GM12892 (cell line): ENCODE results near the gene TMEM132A.
A peak's percentile ranks its signal among the peaks of the same experiment; 100 is the strongest.

ENCODE experiments used
- DNase-seq: peaks from one replicate; pipeline ENCODE4 v3.0.0; 2011; ENCODE audit not compliant: insufficient read length
- FAIRE-seq: peaks from 2 replicates; lab custom pipeline; 2011; peaks lifted over from hg19 to GRCh38; lab: Jason Lieb, UNC
- POLR2A ChIP-seq: IDR thresholded peaks from 2 replicates; pipeline ENCODE4 v1.6.1; 2011; ENCODE audit warnings: low read depth, low read length, control low read depth
- POLR2AphosphoS5 ChIP-seq: IDR thresholded peaks from 2 replicates; pipeline ENCODE4 v1.6.1; 2011; ENCODE audit warnings: low read depth, low read length, control low read depth
- TAF1 ChIP-seq: IDR thresholded peaks from 2 replicates; pipeline ENCODE4 v1.6.1; 2011; ENCODE audit warnings: low read depth, mild to moderate bottlenecking, control low read depth, low read length, borderline replicate concordance

The TMEM132A gene

DNA sequence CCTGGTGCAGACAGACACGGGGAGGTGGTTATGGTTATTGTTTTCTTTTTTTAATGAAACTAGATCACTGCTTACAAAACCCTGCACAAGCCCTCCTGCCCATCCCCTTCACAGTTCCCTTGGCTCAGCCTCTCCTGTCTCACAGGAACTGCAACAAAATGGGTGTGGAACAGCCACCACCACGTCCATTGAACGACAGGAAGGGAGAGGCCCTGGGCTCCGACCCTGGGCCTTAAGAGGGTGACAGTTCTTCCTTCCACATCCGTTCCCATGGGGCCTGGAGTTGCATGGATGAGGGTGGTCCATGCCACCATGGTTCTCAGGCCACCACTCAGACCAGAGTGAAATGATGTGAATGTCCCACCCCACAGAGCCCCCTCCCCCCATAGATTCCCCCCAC, 33.6 kb upstream of the TMEM132A start:
- TF ChIP-seq POLR2A (peak; percentile 27; the same call in 1 of the 2 replicates), TAF1 (no peak), POLR2AphosphoS5 (no peak)
- DNase-seq: no peak
- no peak for FAIRE-seq

DNA sequence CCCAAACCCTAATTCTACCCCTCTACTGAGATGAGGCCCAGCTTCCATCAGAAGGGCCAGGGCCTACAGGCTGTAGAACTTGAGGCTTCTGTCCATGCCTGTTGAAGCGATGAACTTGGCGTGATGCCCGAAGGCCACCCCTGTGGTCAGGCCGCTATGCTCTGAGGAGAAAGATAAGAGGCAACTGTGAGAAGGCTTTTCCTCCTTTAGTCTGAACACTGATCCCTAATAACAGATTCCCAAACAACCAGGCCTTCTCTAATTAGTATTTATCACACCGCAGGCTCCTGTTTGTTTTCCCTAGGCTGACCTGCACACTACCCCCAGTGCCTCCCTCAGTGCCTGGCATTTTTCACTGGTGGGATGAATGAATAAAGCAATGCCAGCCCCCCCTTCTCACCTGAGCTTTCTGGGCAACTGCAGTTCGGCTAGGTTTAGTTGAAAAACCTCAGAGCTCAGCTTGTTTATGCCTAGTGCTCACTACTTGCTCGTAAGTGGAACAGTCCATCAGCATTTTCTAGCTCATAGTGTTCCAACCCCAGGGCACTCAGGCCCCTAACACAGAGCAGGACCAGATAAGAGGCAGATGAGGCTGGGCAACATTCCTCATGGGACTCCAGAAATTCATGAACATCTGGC, 33.0 kb upstream of the TMEM132A start:
- DNase-seq: no peak
- FAIRE-seq: no peak
- TF ChIP-seq POLR2A: no peak
- TF ChIP-seq TAF1: no peak
- TF ChIP-seq POLR2AphosphoS5: no peak

DNA sequence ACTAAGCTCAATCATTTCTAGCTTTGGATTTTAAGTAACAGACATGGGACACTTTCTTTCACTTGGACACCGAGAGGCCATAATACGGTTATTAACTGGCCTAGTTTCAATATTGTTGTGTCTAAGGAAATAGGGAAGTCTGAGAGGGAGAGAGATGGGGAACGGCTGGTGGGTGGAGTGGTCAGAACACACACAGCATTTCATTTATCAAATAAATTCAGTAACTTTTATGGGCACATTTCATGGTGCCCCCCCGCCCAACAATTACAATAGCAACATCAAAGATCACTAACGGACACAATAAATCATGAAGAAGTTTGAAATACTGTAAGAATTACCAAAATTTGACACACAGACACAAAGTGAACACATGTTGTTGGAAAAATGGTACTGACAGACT, 28.6 kb upstream of the TMEM132A start:
- no peak for FAIRE-seq
- TF ChIP-seq POLR2AphosphoS5 (no peak), TAF1 (no peak), POLR2A (no peak)
- no peak for DNase-seq

DNA sequence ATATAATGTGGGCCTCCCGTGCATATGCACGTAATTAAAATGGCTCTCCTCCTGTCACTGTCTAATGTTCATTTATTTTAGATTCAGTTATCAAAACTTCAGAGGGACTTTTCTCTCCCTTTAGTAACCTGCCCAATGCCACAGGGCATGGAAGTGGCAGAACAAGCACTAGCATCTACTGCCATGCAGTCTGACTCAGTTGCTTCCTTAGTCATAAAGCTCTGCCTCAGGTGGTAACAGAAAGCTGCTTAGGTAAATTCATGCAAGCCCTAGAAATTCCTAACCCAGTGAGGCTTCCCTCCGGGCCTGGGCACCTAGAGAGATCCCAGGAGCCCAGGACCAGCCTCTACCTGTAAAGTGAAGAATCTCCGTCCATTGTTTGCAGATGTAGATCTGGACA, 26.8 kb upstream of the TMEM132A start:
- no peak for FAIRE-seq
- no peak for DNase-seq
- no peak for TF ChIP-seq TAF1
- TF ChIP-seq POLR2A: no peak
- TF ChIP-seq POLR2AphosphoS5: no peak

DNA sequence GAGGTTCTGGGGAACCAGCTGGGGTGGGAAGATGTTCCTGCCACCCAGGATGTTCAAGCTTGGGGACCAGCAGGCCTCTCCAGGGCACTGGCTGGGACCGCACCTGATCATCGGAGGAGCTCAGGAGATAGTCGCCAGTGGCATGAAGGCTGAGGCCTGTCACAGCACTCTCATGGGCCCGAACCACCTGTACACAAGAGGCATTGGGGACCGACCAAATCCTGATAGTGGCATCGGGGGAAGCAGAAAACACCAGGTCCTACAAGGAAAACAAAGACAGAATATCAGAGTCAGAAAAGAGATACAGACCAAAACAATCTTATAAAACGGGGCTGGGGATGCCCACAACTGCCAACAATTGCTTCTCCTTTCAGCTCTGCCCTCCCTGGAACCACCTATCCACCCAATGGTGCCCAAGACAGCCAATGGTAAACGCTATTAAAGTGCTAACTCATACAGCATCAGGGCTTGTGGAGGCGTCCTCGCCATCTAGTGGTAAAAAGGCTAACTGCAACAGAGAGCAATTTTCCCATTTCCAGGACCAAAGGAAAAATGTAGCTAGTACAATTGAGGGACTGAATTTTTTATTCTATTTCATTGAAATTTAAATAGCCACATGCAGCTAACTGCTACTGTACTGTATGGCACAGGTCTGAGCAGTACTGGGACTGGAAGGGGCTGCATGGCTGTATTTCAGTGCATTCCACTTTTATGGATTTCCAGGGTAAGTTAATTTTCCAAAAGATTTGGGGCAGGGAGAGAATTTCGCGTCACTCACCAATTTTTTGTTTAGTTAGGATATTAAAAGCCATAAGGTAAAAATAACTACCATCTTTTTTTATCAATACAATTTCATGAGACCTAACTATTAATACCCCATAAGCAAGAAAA, 25.0 kb upstream of the TMEM132A start:
- FAIRE-seq (peak; percentile 84), DNase-seq (no peak)

DNA sequence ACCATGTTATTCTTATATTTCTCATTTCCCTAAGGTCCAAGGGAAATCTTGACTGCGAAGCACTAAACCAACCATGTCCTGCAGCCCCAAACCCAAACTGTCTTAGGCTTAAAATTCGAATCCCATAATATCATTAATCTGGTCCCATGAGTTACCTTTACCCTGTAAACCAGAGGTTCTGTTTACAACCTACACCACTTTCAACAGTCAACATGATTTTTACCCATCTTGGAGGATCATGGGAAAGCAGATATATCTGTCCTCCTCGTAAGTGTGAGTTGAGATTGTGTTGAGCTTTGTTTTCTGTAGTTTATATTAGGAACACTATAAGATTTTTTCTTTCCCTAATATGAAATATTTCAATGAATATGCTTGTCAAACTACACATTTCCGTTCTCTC, 24.3 kb upstream of the TMEM132A start:
- TF ChIP-seq POLR2A: no peak
- TF ChIP-seq POLR2AphosphoS5: no peak
- TF ChIP-seq TAF1: no peak
- DNase-seq: no peak
- no peak for FAIRE-seq

More for the DNA sequence above, 25.0 kb upstream of the TMEM132A start:
- TF ChIP-seq POLR2A (no peak), POLR2AphosphoS5 (no peak), TAF1 (no peak)

DNA sequence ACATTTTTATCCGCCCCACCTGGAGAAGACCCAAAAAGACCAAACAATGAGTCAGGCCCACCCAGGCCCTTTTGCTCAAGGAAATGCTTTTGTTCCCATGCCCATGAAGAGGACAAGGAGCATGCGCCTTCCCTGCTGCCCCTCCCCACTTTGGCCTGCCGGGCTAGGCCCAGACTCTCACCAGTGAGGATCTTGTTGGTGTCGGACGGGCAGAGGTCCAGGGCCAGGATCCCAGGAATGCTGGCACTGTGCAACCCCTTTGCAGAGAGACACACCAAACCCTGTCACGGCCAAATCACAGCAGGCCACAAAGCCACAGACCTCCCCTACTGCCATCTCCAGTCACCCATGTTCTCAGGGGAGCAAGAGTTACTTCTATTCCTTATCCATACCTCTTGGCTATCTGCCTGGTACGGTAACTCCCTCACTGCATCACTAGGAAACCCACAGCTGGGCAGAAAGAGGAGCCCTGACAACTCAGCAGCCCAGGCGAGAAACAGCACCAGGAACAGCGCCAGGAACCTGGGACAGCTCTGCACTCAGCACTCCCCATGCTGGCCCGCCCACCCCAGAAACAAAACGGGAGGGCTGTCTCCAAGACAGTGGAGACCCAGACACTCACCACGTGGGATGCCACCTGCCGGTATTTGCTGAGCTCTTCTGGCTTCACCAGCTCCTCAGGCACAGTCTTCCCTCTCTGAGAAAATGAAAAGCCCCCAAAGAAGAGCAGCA, 23.4 kb upstream of the TMEM132A start:
- TF ChIP-seq TAF1 (no peak), POLR2A (no peak), POLR2AphosphoS5 (no peak)
- DNase-seq (no peak), FAIRE-seq (no peak)

DNA sequence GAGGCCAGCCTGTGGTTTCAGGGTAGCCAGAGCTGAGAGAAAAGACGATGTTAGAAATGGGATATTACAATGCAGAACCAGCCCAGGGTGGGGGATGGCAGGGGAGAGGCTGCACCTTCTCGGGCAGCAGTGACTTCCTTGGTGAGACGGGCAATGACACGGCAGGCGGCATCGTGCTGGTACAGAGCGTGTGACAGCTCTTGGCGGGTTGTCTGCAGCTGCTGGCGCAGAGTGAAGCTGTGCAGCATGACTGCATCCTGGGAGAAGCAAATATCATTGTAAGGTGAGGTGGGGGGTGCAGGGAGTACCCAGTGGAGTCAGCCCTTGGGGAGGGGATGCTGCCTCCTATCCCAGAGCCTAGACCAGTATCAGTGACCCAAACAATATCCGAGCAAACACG, 21.6 kb upstream of the TMEM132A start:
- DNase-seq: no peak
- no peak for FAIRE-seq
- no peak for TF ChIP-seq TAF1
- TF ChIP-seq POLR2A: no peak; the same call in 1 of the 2 replicates
- no peak for TF ChIP-seq POLR2AphosphoS5

DNA sequence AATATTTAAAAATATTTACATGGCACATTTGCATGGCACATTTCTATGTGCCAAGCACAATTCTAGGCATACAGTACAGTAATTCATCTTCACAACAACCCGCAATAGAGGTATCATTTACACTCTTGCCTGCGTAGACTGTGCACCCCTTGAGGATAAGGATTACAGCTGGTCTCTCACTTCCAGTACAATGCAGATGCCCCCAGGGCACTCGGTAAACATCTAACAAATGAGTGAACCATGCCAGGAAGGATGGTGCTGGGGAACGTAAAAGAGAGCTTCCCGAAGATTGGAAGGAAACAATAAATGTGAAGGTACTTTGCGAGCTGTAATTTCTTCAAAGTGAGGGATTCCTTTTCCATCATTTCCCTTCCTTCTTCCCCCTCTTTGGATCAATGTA, 19.2 kb upstream of the TMEM132A start:
- DNase-seq (no peak), FAIRE-seq (peak; percentile 5)
- no peak for TF ChIP-seq POLR2AphosphoS5
- no peak for TF ChIP-seq POLR2A
- TF ChIP-seq TAF1: no peak

DNA sequence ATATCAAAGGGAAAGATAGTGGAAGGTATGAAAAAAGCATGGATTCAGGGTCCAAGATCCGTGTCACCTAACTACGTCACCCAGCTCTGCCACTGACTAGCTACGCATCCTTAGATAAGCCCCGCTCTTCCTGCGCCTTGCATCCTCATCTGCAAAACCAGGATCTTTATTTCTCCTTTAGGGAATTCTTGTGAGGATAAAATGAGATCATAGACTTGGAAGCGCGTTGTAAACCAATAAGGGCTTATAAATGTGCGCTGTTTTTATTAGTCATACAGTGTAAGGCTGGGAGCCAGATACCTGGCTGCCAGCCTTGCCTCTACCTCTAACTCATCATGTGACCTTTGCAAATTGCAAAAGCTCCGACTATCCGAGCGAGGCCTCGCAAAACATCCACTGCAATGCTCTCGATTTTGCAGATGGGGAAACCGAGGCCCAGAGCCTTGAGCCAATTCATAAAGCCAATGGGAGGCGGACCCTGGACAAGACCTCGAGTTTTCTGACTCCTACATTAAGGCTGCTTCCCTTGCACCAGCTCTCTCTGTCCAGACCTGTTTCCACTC, 18.6 kb upstream of the TMEM132A start:
- DNase-seq (no peak), FAIRE-seq (no peak)
- no peak for TF ChIP-seq POLR2A
- no peak for TF ChIP-seq TAF1
- TF ChIP-seq POLR2AphosphoS5: no peak
